Endothelial cell of umbilical vein (primary cell): Measurements from ENCODE around the gene DDX55. TPM values are rescaled to one million over a fixed set of nuclear protein-coding genes. Genes with fewer than 3 reads are reported as not detected.

Experiments
- BruUV-seq: library from RNA; stranded (reverse); fragments of 400-500 nt; replicated peaks from 2 replicates; lab custom pipeline; 2021; lab: Mats Ljungman, UMichigan
- CTCF ChIA-PET: fragments of 300-600, 350-600 bp; sonication (Branson Sonifier 250); formaldehyde crosslinking; loops from one replicate; lab custom pipeline; 2021; ENCODE audit warnings: antibody characterized with exemption, inconsistent platforms; lab: Charles Lee
- POLR2A ChIA-PET: fragments of 300-600, 350-600 bp; sonication (Branson Sonifier 250); formaldehyde crosslinking; loops from one replicate; lab custom pipeline; 2021; ENCODE audit warnings: antibody characterized with exemption, inconsistent platforms; lab: Charles Lee
- DNase-seq: peaks from one replicate; pipeline ENCODE4 v3.0.0-alpha.2; 2011; ENCODE audit warnings: low read depth, low spot score
- FAIRE-seq: peaks from 2 replicates; lab custom pipeline; 2011; peaks lifted over from hg19 to GRCh38; lab: Jason Lieb, UNC
- H2AFZ ChIP-seq: 2 replicates; pipeline ENCODE4 v1.6.0; 2012; ENCODE audit warnings: low read depth, low read length, control low read depth, inconsistent platforms
- H3K27ac ChIP-seq: 2 replicates; pipeline ENCODE4 v1.5.1; 2011; ENCODE audit warnings: low read depth, mild to moderate bottlenecking, control low read depth, low read length, moderate library complexity; ENCODE audit not compliant: insufficient read depth
- H3K27me3 ChIP-seq, 2 experiments: 2 replicates each; pipeline versions ENCODE4 v1.6.0 to v1.6.1; 2011; ENCODE audit warnings: low read length in 2 of 2, mixed read lengths in 1 of 2; ENCODE audit not compliant: control insufficient read depth in 2 of 2, insufficient read depth in 2 of 2
- H3K36me3 ChIP-seq, 2 experiments: 2 replicates in 1 of 2; 3 replicates in 1 of 2; pipeline ENCODE4 v1.5.1; 2011; ENCODE audit warnings: low read length in 2 of 2, mild to moderate bottlenecking in 1 of 2, moderate library complexity in 1 of 2; ENCODE audit not compliant: control insufficient read depth in 2 of 2, insufficient read depth in 2 of 2; ENCODE audit errors: extremely low read depth in 1 of 2
- H3K4me1 ChIP-seq: 3 replicates; pipeline ENCODE4 v1.5.1; 2011; ENCODE audit warnings: mild to moderate bottlenecking, low read length; ENCODE audit not compliant: control insufficient read depth, insufficient read depth; ENCODE audit errors: extremely low read depth
- H3K4me2 ChIP-seq: 2 replicates; pipeline ENCODE4 v1.6.1; 2011; ENCODE audit warnings: low read length, control low read depth, mixed read lengths; ENCODE audit not compliant: insufficient read depth
- H3K4me3 ChIP-seq, 3 experiments: fragments of 200-600 bp in 1 of 3; sonication (generic), shearing (Covaris generic) in 1 of 3; replicated peaks in 1 of 3; 2 replicates each; pipeline ENCODE4 v1.5.1; 2011 to 2016; ENCODE audit warnings: control low read depth in 3 of 3, low read length in 3 of 3, mild to moderate bottlenecking in 2 of 3, inconsistent platforms in 1 of 3, low read depth in 1 of 3, moderate library complexity in 1 of 3; ENCODE audit not compliant: insufficient read depth in 1 of 3
- H3K79me2 ChIP-seq: 2 replicates; pipeline ENCODE4 v1.6.0; 2012; ENCODE audit warnings: low read length, inconsistent platforms; ENCODE audit not compliant: control insufficient read depth, insufficient read depth
- H3K9ac ChIP-seq: replicated peaks from 2 replicates; pipeline ENCODE3; 2011; ENCODE audit warnings: low read length, control low read depth; ENCODE audit not compliant: insufficient read depth; ENCODE audit errors: extremely low read depth
- H3K9me1 ChIP-seq: replicated peaks from 3 replicates; pipeline ENCODE4 v1.6.0; 2011; ENCODE audit warnings: mild to moderate bottlenecking, low read length; ENCODE audit not compliant: control insufficient read depth, insufficient read depth; ENCODE audit errors: extremely low read depth
- H3K9me3 ChIP-seq: replicated peaks from 2 replicates; pipeline ENCODE4 v1.5.1; 2012; ENCODE audit warnings: low read length, inconsistent platforms; ENCODE audit not compliant: control insufficient read depth, insufficient read depth
- H4K20me1 ChIP-seq: replicated peaks from 2 replicates; pipeline ENCODE3; 2011; ENCODE audit warnings: mild to moderate bottlenecking, low read length; ENCODE audit not compliant: control insufficient read depth, insufficient read depth; ENCODE audit errors: extremely low read depth
- EZH2 ChIP-seq: IDR thresholded peaks from 2 replicates; pipeline ENCODE4 v1.6.1; 2012; ENCODE audit warnings: borderline replicate concordance, low read depth, mild to moderate bottlenecking, moderate library complexity, low read length, inconsistent platforms; ENCODE audit not compliant: severe bottlenecking
- FOS ChIP-seq: IDR thresholded peaks from 2 replicates; pipeline ENCODE4 v1.6.1; 2011; ENCODE audit warnings: mild to moderate bottlenecking, low read length, moderate library complexity, borderline replicate concordance; ENCODE audit not compliant: insufficient read depth
- GATA2 ChIP-seq: IDR thresholded peaks from 2 replicates; pipeline ENCODE4 v1.7.0; 2011; ENCODE audit warnings: low read depth, mild to moderate bottlenecking, moderate library complexity, mixed read lengths, low read length; ENCODE audit not compliant: insufficient read length, insufficient read depth
- JUN ChIP-seq: IDR thresholded peaks from 2 replicates; pipeline ENCODE4 v1.6.1; 2011; ENCODE audit warnings: borderline replicate concordance, low read depth; ENCODE audit not compliant: insufficient read length, insufficient read depth
- MYC ChIP-seq: IDR thresholded peaks from one replicate; pipeline ENCODE4 v1.6.1; 2011; ENCODE audit warnings: mild to moderate bottlenecking, low read depth, low read length
- POLR2A ChIP-seq: IDR thresholded peaks from 2 replicates; pipeline ENCODE4 v1.6.1; 2012; ENCODE audit warnings: low read depth, mild to moderate bottlenecking, control low read depth, low read length
- POLR2AphosphoS5 ChIP-seq: IDR thresholded peaks from 2 replicates; pipeline ENCODE4 v1.6.1; 2012; ENCODE audit warnings: low read depth, mild to moderate bottlenecking, control low read depth, low read length, moderate library complexity; ENCODE audit not compliant: insufficient read depth
- dilution Hi-C: fragments of 300-500 bp; cut with MboI; formaldehyde crosslinking; loops from one replicate; pipeline ENCODE4 v1.15.0; 2019; ENCODE audit warnings: low sequenced_read_pairs; ENCODE audit not compliant: extremely low pct_ligation_motif_present
- intact Hi-C: fragments of 100-400 bp; cut with micrococcal nuclease; formaldehyde crosslinking; loops from one replicate; pipeline ENCODE4 v1.10.0; 2022
- polyA plus RNA-seq, 4 experiments: library from polyadenylated mRNA; depleted of rRNA in 3 of 4; stranded (reverse) in 3 of 4; unstranded in 1 of 4; fragments of >200 nt; gene quantifications; 2 replicates each; pipeline versions ENCODE4 v1.2.1 to v1.2.3, GENCODE V29; 2011 to 2012; ENCODE audit warnings: missing spikeins in 1 of 4
- total RNA-seq: library from RNA; stranded (reverse); gene quantifications from 2 replicates; pipeline ENCODE4 v1.2.3, GENCODE V29; 2021
- TF ChIP-seq, protein P1 (sequence below), 2 donors: IDR thresholded peaks; 1 replicate in 1 of 2; 2 replicates in 1 of 2; pipeline ENCODE4 v1.5.1; 2011; ENCODE audit warnings: low read length in 2 of 2, mild to moderate bottlenecking in 2 of 2, moderate library complexity in 2 of 2, control low read depth in 1 of 2, inconsistent platforms in 1 of 2, low read depth in 1 of 2; ENCODE audit not compliant: insufficient read depth in 1 of 2; ENCODE audit errors: extremely low read depth in 1 of 2
- TF ChIP-seq, protein P2 (sequence below): IDR thresholded peaks from 2 replicates; pipeline ENCODE4 v1.6.1; 2011; ENCODE audit not compliant: insufficient read depth, insufficient read length

DDX55 gene
- total and polyA plus RNA-seq, 2 donors (not counting 3 experiments of a cell fraction or from before 2014, with no cell fraction given) = 17.8 to 25.9 TPM

DNA sequence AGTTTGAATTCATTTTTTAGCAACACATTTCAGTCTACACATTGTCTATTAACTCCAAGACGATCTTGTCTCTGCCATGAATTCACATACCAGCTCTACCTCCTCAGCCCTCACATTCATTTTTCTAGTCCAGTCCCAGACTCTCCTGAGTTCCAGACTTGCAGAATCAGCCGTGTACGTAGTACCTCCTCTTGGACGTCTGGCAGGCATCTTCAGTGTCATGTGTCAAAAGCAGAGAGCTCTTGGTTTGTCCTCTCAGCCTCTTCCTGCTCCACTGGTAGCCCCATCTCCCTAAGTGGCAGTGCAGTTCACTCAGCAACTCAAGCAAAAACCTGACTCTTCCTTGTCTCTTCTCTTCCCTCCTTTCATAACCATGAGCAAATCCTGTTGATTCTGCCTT lies 54.5 kb downstream of the DDX55 start:
- H3K4me2 ChIP-seq = no peak overlapping the region
- H3K9me3 ChIP-seq = no peaks in the 10 kb centered on the region
- dilution Hi-C loops = no loop called here
- H3K36me3 ChIP-seq = peaks cover 4 to 10% of the 10 kb centered on the region in 2 experiments
- H2AFZ ChIP-seq = no peak overlapping the region
- no peak overlapping the region for H3K9ac ChIP-seq
- no peaks in the 10 kb centered on the region for H3K79me2 ChIP-seq
- TF ChIP-seq, protein P1, sequence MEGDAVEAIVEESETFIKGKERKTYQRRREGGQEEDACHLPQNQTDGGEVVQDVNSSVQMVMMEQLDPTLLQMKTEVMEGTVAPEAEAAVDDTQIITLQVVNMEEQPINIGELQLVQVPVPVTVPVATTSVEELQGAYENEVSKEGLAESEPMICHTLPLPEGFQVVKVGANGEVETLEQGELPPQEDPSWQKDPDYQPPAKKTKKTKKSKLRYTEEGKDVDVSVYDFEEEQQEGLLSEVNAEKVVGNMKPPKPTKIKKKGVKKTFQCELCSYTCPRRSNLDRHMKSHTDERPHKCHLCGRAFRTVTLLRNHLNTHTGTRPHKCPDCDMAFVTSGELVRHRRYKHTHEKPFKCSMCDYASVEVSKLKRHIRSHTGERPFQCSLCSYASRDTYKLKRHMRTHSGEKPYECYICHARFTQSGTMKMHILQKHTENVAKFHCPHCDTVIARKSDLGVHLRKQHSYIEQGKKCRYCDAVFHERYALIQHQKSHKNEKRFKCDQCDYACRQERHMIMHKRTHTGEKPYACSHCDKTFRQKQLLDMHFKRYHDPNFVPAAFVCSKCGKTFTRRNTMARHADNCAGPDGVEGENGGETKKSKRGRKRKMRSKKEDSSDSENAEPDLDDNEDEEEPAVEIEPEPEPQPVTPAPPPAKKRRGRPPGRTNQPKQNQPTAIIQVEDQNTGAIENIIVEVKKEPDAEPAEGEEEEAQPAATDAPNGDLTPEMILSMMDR (IDR thresholded peaks at IDR 0.05; ENCODE audit: extremely low read depth in 1 of 2, insufficient read depth in 1 of 2, low read depth in 1 of 2, low read length in 2 of 2) = no peak
- H3K4me3 ChIP-seq = no peak overlapping the region
- no TSS peak for BruUV-seq
- no peak overlapping the region for H3K27ac ChIP-seq
- H3K4me1 ChIP-seq = no peaks in the 10 kb centered on the region
- intact Hi-C loops = no loop called here
- no peaks in the 10 kb centered on the region for H3K9me1 ChIP-seq
- H4K20me1 ChIP-seq = no peaks in the 10 kb centered on the region
- POLR2A ChIA-PET = no interaction called here
- CTCF ChIA-PET = interaction anchor here (0.6 to 1.5 kb wide), 3 partner anchors 12 to 998 kb away, joined by 3 to 5 read pairs (median 4); partner anchors contain the start of gene TCTN2
- no peak for FAIRE-seq
- no peaks in the 10 kb centered on the region for H3K27me3 ChIP-seq
- no peak for DNase-seq

DNA sequence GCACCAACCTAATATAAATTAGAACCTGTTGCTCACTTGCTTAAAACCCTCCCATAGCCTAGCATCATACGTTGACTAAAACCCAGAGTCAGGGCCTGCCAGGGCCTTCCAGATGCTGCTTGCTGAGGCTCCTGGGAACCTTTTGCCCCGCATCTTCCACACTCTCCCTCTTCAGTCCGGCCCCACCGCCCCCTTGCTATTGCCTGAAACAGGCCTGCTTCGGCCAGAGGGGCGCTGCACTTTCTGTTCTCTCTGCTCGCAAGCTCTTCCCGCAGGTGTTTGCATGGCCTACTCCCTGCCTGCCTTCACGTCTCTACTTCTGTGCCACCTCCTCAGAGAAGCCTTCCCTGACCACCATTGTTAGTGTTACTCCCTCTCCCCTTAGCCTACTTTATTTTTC lies 55.3 kb downstream of the DDX55 start:
- dilution Hi-C loops (no loop called here), intact Hi-C loops (no loop called here)
- Histone ChIP-seq H3K9me1 (no peaks in the 10 kb centered on the region), H3K4me2 (no peak overlapping the region), H3K27me3 (no peaks in the 10 kb centered on the region), H3K36me3 (peaks cover 5 to 10% of the 10 kb centered on the region in 2 experiments), H3K27ac (no peak overlapping the region), H3K79me2 (no peaks in the 10 kb centered on the region), H3K9ac (no peak overlapping the region), H3K9me3 (no peaks in the 10 kb centered on the region), H3K4me3 (no peak overlapping the region), H3K4me1 (no peaks in the 10 kb centered on the region), H4K20me1 (no peaks in the 10 kb centered on the region), H2AFZ (no peak overlapping the region)
- no TSS peak for BruUV-seq
- TF ChIP-seq MYC (no peak), GATA2 (no peak), EZH2 (no peak), JUN (no peak), FOS (no peak), POLR2A (no peak), POLR2AphosphoS5 (no peak)
- TF ChIP-seq, protein P2, sequence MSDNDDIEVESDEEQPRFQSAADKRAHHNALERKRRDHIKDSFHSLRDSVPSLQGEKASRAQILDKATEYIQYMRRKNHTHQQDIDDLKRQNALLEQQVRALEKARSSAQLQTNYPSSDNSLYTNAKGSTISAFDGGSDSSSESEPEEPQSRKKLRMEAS = no peak
- TF ChIP-seq, protein P1 (IDR thresholded peaks at IDR 0.05; ENCODE audit: extremely low read depth in 1 of 2, insufficient read depth in 1 of 2, low read depth in 1 of 2, low read length in 2 of 2) = no peak
- DNase-seq (no peak), FAIRE-seq (no peak)
- CTCF ChIA-PET = interaction anchor here (1.5 kb wide), 1 partner anchor 13 kb away, joined by 4 read pairs; no protein-coding TSS in a partner anchor
- POLR2A ChIA-PET = no interaction called here
